IPS-20b (cell line): ENCODE results near the gene PUS10.
"Not testable (repeated sequence)": the region's sequence is repeated elsewhere in the genome, so short reads cannot be mapped to it uniquely, and the experiment has no call there.

Experiments
- H3K27ac ChIP-seq: one replicate; pipeline ENCODE4 v1.5.1; 2013; ENCODE audit warnings: low read length
- H3K27me3 ChIP-seq: 2 replicates; pipeline ENCODE4 v1.6.1; 2013; ENCODE audit warnings: mild to moderate bottlenecking, low read length, inconsistent platforms; ENCODE audit not compliant: insufficient read depth
- H3K36me3 ChIP-seq: 2 replicates; pipeline ENCODE4 v1.6.1; 2013; ENCODE audit warnings: low read depth, mild to moderate bottlenecking, inconsistent platforms, low read length, moderate library complexity; ENCODE audit not compliant: insufficient read depth
- H3K4me1 ChIP-seq: 2 replicates; pipeline ENCODE4 v1.6.1; 2013; ENCODE audit warnings: mild to moderate bottlenecking, control low read depth, inconsistent platforms, low read length, moderate library complexity; ENCODE audit not compliant: insufficient read depth
- H3K4me3 ChIP-seq: 2 replicates; pipeline ENCODE4 v1.5.1; 2013; ENCODE audit warnings: mild to moderate bottlenecking, low read length, inconsistent platforms
- H3K9ac ChIP-seq: 2 replicates; pipeline ENCODE4 v1.6.1; 2013; ENCODE audit warnings: low read depth, mild to moderate bottlenecking, inconsistent platforms, low read length, moderate library complexity
- H3K9me3 ChIP-seq: 2 replicates; pipeline ENCODE4 v1.6.1; 2013; ENCODE audit warnings: mild to moderate bottlenecking, low read depth, low read length, inconsistent platforms; ENCODE audit not compliant: insufficient read depth

Gene PUS10

DNA sequence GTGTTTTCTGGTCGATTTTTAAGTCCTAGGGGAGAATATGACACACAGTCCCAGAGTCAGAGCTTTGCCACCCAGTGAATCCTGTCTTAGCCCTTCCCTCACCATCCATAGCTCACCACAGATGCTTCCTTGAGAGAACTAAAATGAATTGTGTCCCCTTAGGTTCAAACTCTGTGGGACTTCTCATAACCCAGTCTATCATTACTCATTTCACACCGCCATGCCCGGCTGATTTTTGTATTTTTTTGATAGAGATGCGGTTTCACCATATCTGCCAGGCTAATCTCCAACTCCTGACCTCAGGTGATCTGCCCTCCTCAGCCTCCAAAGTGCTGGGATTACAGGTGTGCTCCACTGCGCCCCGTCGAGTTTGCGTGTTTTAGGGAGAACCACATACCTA, 69.9 kb downstream of the PUS10 start:
- Histone ChIP-seq H3K27ac (no peak overlapping the region), H3K27me3 (no peaks in the 10 kb centered on the region), H3K4me3 (no peak overlapping the region), H3K9ac (no peak overlapping the region), H3K4me1 (no peaks in the 10 kb centered on the region), H3K9me3 (peaks cover 12% of the 10 kb centered on the region; the same call in 1 of the 2 replicates), H3K36me3 (no peaks in the 10 kb centered on the region)

DNA sequence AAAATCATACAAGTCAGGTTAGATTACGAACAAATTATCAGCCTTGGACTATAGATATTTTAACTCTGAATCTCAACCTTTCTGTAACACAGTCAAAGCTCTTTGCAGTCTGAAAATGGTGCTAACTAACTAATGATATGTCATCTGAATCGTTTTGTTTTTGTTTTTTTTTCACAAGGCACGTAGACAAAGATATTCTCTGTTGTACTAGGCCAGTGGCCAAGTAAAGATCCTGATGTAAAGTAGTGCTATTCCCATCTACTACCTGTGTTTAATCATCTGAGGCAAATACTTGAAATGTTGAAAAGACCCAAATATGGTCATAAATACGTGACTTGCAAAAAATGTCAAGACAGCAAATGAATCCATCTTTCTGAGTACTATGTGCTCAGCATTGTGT, 71.0 kb downstream of the PUS10 start:
- Histone ChIP-seq H3K4me3 (no peak overlapping the region), H3K9me3 (peaks cover 12% of the 10 kb centered on the region; the same call in 1 of the 2 replicates), H3K27ac (no peak overlapping the region), H3K4me1 (no peaks in the 10 kb centered on the region), H3K36me3 (no peaks in the 10 kb centered on the region), H3K27me3 (no peaks in the 10 kb centered on the region), H3K9ac (no peak overlapping the region)

DNA sequence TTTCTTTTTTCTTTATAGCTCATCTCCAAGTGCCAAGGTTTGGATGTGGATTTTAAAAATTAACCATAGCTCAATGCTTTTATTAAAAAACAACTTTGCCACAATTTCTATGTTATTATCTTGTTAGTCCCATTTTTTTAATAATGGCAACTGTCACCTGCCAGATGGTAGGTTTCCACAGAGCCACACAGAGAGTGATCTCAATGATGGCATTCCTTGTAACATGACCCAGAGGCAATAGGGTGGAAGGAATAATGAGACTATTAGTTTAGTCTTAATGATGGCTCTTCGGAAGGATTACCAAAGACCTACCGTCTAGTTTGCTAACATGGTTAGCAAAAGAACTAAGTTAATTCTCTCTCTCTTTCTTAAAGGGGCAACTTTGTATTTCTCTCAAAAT, 72.7 kb downstream of the PUS10 start:
- Histone ChIP-seq H3K4me3 (no peak overlapping the region), H3K36me3 (no peaks in the 10 kb centered on the region), H3K9me3 (no peaks in the 10 kb centered on the region), H3K9ac (no peak overlapping the region), H3K27ac (no peak overlapping the region), H3K4me1 (no peaks in the 10 kb centered on the region), H3K27me3 (no peaks in the 10 kb centered on the region)

DNA sequence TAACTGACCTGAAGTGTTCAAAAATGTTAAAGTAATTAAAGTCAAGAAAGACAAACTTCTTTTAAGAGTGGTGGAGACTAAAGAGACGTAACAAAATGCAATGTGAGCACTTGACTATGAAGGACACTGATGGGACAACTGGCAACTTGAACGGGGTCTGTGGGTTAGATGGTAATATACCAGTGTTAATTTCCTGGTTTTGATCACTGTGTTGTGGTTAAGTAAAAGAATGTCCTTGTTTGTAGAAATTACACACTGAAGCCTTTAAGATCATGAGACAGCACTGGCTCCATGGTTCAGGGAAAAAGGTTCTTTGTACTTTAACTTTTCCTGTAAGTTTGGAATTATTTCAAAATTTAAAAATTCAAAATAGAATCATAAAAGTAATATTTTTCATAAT, 78.4 kb downstream of the PUS10 start:
- no peaks in the 10 kb centered on the region for H3K4me1 ChIP-seq
- no peaks in the 10 kb centered on the region for H3K27me3 ChIP-seq
- H3K9me3 ChIP-seq = no peaks in the 10 kb centered on the region
- no peak overlapping the region for H3K9ac ChIP-seq
- H3K4me3 ChIP-seq = no peak overlapping the region
- no peak overlapping the region for H3K27ac ChIP-seq
- H3K36me3 ChIP-seq = no peaks in the 10 kb centered on the region

DNA sequence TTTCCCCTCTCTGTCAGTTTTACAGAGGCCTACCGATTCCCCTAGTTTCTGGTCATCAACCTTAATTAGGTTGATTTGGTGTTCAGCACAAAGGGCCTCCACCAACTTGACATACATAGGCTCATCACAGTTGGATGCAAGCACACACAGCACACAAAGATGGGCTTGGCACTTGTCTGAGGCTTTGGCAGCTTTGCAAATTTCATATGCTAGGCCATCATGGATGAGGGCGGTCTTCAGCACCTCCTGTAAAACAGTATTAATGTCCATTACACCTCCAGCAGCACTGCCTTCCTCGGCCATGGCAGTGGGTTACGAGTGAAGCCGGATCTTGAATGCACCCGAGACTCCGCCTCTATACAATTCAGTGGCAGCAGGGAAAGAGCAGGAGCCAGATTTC, 79.8 kb downstream of the PUS10 start:
- Histone ChIP-seq H3K9me3 (no peaks in the 10 kb centered on the region), H3K9ac (no peak overlapping the region), H3K4me1 (no peaks in the 10 kb centered on the region), H3K36me3 (no peaks in the 10 kb centered on the region), H3K4me3 (no peak overlapping the region), H3K27ac (no peak overlapping the region), H3K27me3 (no peaks in the 10 kb centered on the region)

DNA sequence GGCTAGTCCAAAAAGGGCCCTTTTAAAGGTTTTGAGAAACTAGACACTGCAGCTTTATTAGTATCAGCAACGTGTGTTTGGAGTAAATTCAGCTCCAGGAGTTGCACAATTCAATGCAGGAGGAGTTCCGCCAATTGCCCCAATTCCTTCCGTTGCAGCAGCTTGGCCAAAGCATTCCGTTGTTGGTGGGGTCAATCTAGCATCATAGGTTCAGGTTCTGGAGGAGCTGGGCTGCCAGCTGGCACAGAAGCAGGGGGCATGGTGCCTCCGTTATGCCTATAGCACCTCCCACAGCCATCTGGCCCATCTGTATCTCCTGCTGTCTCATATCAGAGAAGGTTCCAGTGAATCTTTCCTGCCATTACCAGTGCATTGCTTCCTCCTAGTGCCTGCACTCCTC, 81.3 kb downstream of the PUS10 start:
- Histone ChIP-seq H3K36me3 (no peaks in the 10 kb centered on the region), H3K4me3 (no peak overlapping the region), H3K9me3 (no peaks in the 10 kb centered on the region), H3K9ac (no peak overlapping the region), H3K27ac (no peak overlapping the region), H3K27me3 (no peaks in the 10 kb centered on the region), H3K4me1 (no peaks in the 10 kb centered on the region)

DNA sequence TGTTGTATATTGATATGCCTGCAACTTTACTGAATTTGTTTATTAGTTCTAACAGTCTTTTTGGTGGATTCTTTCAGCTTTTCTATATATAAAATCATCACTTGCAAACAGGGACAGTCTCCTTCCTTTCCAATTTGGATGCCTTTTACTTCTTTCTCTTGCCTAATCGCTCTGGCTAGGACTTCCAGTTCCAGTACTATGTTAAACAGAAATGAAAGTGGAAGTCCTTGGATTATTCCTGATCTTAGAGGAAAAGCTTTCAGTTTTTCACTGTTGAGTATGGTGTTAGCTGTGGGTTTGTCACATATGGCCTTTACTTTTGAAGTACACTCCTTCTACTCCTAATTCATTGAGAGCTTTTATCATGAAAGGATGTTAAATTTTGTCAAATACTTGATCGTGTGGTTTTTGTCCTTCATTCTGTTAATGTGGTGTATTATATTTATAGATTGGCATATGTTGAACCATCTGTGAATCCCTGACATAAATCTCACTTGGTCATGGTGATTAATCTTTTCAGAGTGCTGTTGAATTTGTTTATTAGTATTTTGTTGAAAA, 83.8 kb downstream of the PUS10 start:
- no peak overlapping the region for H3K9ac ChIP-seq

DNA sequence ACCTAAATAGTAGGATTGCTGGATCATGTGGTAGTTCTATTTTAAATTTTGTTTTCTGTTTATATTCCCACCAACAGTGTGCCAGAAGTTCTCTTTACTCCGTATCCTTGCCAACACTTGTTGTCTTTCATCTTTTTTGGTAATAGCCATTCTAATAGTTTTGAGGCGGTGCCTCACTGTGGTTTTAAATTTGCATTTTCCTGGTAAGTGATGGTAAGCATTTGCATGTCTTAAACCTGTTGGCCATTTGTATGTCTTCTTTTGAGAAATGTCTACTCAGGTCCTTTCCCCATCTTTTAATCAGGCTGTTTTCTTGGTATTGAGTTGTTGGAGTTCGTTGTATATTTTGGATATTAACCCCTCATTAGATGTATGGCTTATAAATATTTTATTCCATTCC, 85.1 kb downstream of the PUS10 start:
- no peaks in the 10 kb centered on the region for H3K9me3 ChIP-seq
- no peaks in the 10 kb centered on the region for H3K27me3 ChIP-seq
- no peak overlapping the region for H3K4me3 ChIP-seq
- no peaks in the 10 kb centered on the region for H3K4me1 ChIP-seq
- H3K27ac ChIP-seq = no peak overlapping the region
- H3K9ac ChIP-seq = no peak overlapping the region
- H3K36me3 ChIP-seq = no peaks in the 10 kb centered on the region

More for the DNA sequence above, 83.8 kb downstream of the PUS10 start:
- Histone ChIP-seq H3K9me3 (no peaks in the 10 kb centered on the region), H3K27ac (no peak overlapping the region), H3K27me3 (no peaks in the 10 kb centered on the region), H3K36me3 (no peaks in the 10 kb centered on the region), H3K4me3 (no peak overlapping the region), H3K4me1 (no peaks in the 10 kb centered on the region)

DNA sequence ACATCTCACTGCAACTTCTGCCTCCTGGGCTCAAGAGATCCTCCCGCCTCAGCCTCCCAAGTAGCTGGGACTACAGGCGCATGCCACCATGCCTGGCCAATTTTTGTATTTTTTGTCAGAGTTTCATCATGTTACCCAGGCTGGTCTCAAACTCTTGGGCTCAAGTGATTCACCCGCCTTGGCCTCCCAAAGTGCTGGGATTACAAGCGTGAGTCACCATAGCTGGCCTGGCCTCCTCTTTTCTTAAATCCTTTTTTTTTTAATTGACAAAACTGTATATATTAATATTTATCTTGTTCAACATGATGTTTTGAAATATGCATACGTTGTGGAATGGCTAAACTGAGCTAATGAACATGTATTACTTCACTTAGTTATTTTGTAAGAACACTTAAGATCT, 86.0 kb downstream of the PUS10 start:
- not testable (repeated sequence) for H3K4me1 ChIP-seq, H3K36me3 ChIP-seq, H3K4me3 ChIP-seq, H3K9me3 ChIP-seq, H3K9ac ChIP-seq, H3K27me3 ChIP-seq, H3K27ac ChIP-seq

DNA sequence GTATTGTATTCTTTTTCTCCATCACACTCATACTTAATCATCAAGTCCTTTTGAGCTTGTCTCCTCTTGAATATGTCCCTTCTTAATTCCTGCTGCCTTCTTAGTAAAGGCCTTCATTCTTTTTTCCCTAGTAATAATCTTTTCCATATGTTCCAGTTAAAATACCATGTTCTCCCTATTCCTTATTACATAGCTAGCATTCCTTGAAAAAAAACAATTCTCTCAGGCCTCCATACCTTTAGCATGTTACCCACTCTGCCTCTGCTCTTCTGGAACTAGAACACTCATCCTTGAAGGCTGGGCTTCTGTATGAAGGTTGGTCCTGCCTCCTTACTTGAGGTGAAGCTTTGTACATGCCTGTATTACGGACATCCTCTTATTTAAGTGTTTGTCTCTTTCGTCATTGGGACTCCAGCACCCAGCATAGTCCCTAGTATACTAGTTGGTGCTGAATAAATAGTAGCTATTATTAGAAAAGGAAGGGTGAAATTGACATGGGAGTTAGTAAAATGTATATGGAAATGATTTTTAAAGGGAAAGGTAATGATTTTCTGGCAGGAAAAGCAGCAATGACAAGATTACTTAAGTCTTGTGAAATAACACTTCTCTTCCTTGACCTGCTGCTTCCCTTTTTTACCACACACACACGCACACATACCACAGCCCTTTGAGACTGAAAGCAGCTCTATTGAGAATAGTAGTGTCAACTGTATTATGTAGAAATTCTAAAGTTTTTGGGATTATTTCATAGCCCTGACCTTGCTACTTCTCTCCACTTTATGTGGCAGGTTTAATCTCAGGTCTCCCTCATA, 91.1 kb downstream of the PUS10 start:
- peaks cover 3% of the 10 kb centered on the region for H3K36me3 ChIP-seq
- H3K9ac ChIP-seq = no peak overlapping the region
- H3K27ac ChIP-seq = no peak overlapping the region
- no peak overlapping the region for H3K4me3 ChIP-seq
- peaks cover 13% of the 10 kb centered on the region for H3K4me1 ChIP-seq
- no peaks in the 10 kb centered on the region for H3K9me3 ChIP-seq
- no peaks in the 10 kb centered on the region for H3K27me3 ChIP-seq

DNA sequence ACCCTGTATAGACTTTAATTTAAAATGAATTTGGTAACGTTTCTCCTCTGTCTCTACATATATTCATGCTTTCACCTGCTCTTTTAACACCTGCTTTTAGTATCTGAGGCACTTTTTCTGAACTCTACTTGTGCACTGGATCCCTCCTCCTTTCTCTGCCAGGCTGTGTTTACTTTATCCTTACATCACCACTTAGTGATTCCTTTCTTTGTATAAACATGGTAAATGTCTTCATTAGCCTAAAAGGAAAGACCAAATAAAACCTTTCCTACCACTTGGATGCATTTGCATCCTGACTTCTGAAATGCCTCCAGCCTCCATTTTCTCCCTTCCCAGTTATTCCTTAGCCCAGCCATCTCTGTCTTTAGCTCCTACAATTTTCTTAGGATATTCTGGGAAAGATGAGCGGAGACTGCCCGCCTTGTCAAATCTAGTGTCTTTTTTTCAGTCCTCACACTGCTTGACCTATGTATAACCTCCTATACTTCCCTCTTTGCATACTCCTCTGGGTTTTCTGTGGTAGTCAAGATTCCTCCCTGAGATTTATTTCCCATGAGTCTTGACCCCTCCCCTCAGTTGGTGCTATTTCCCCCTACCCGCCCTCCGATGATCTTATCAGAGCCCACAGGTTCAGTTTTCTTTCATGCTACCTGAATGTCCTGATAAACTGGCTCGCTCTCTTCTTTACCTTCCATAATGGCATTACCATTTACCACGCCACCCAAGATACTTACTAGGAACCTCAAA, 91.9 kb downstream of the PUS10 start:
- H3K36me3 ChIP-seq = peaks cover 7% of the 10 kb centered on the region
- H3K4me3 ChIP-seq = no peak overlapping the region
- peaks cover 13% of the 10 kb centered on the region for H3K4me1 ChIP-seq
- no peak overlapping the region for H3K9ac ChIP-seq
- no peaks in the 10 kb centered on the region for H3K27me3 ChIP-seq
- no peak overlapping the region for H3K27ac ChIP-seq
- H3K9me3 ChIP-seq = no peaks in the 10 kb centered on the region

DNA sequence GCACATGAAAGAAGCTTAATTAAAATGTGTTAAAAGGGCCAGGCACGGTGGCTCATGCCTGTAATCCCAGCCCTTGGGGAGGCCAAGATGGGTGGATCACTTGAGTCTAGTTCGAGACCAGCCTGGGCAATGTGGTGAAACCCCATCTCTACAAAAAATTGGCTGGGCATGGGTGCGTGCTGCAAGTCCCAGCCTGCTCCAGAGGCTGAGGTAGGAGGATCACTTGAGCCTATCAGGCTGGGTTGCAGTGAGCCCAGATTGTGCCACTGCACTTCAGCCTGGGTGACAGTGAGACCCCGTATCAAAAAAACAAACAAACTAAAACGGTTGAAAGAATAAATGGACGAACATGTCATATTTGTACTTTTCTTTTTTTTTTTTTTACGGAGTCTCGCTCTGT, 110.7 kb downstream of the PUS10 start:
- H3K27ac ChIP-seq = no peak overlapping the region
- H3K36me3 ChIP-seq = no peaks in the 10 kb centered on the region
- H3K4me3 ChIP-seq = no peak overlapping the region
- H3K9me3 ChIP-seq = no peaks in the 10 kb centered on the region
- H3K9ac ChIP-seq = no peak overlapping the region
- H3K4me1 ChIP-seq = no peaks in the 10 kb centered on the region
- no peaks in the 10 kb centered on the region for H3K27me3 ChIP-seq
